Parathyroid adenoma (tissue), 2 donors: ENCODE data around the gene TMIGD1.

Source experiments
- H2AFZ ChIP-seq: fragments of 300-600 bp; sonication (generic); one replicate; pipeline ENCODE4 v1.7.0; 2017; ENCODE audit warnings: antibody characterized with exemption, mild to moderate bottlenecking
- H3K27ac ChIP-seq: fragments of 300-600 bp; sonication (generic); one replicate; pipeline ENCODE4 v1.7.0; 2017
- H3K27me3 ChIP-seq: fragments of 300-600 bp; sonication (generic); one replicate; pipeline ENCODE4 v1.7.0; 2017; ENCODE audit warnings: low read length; ENCODE audit not compliant: control insufficient read depth, insufficient read depth
- H3K36me3 ChIP-seq: fragments of 300-600 bp; sonication (generic); one replicate; pipeline ENCODE4 v1.7.0; 2017; ENCODE audit warnings: low read length; ENCODE audit not compliant: control insufficient read depth, insufficient read depth
- H3K4me1 ChIP-seq: fragments of 300-600 bp; sonication (generic); one replicate; pipeline ENCODE4 v1.7.0; 2017; ENCODE audit warnings: control low read depth
- H3K4me2 ChIP-seq: fragments of 300-600 bp; sonication (generic); one replicate; pipeline ENCODE4 v1.7.0; 2017; ENCODE audit warnings: low read length
- H3K4me3 ChIP-seq: fragments of 300-600 bp; sonication (generic); one replicate; pipeline ENCODE4 v1.7.0; 2017; ENCODE audit warnings: low read depth, low read length
- H3K79me2 ChIP-seq: fragments of 300-600 bp; sonication (generic); one replicate; pipeline ENCODE4 v1.7.0; 2017; ENCODE audit warnings: control low read depth
- H3K9ac ChIP-seq: fragments of 300-600 bp; sonication (generic); one replicate; pipeline ENCODE4 v1.7.0; 2017; ENCODE audit warnings: mild to moderate bottlenecking
- H3K9me3 ChIP-seq: fragments of 300-600 bp; sonication (generic); one replicate; pipeline ENCODE4 v1.7.0; 2017; ENCODE audit warnings: low read length; ENCODE audit not compliant: control insufficient read depth
- CTCF ChIP-seq: fragments of 300-600 bp; sonication (generic); IDR thresholded peaks from one replicate; pipeline ENCODE4 v1.7.0; 2017; ENCODE audit warnings: antibody characterized with exemption, mild to moderate bottlenecking
- donor health status: primary hyperparathyroidism.

TMIGD1 gene

GRCh38 chr17:30321314-30321713 is 12.5 kb downstream of the TMIGD1 start:
- H3K27me3 ChIP-seq, result no peaks in the 10 kb centered on the region
- no peaks in the 10 kb centered on the region for H3K36me3 ChIP-seq
- H3K9me3 ChIP-seq, result no peaks in the 10 kb centered on the region
- H3K79me2 ChIP-seq, result no peaks in the 10 kb centered on the region
- no peaks in the 10 kb centered on the region for H3K4me1 ChIP-seq
- H3K9ac ChIP-seq, result no peak overlapping the region
- H3K4me3 ChIP-seq, result no peak overlapping the region
- no peak overlapping the region for H3K4me2 ChIP-seq
- TF ChIP-seq CTCF, result no peak
- H2AFZ ChIP-seq, result no peak overlapping the region
- H3K27ac ChIP-seq, result no peak overlapping the region

GRCh38 chr17:30318155-30318554 is 15.7 kb downstream of the TMIGD1 start:
- TF ChIP-seq CTCF, result no peak
- H3K27me3 ChIP-seq, result no peaks in the 10 kb centered on the region

GRCh38 chr17:30316736-30317135 is 17.1 kb downstream of the TMIGD1 start:
- Histone ChIP-seq H3K4me2 (no peak overlapping the region), H3K4me1 (no peaks in the 10 kb centered on the region), H3K9me3 (no peaks in the 10 kb centered on the region), H3K36me3 (no peaks in the 10 kb centered on the region), H3K4me3 (no peak overlapping the region), H3K27me3 (no peaks in the 10 kb centered on the region), H3K9ac (no peak overlapping the region), H3K27ac (no peak overlapping the region), H3K79me2 (no peaks in the 10 kb centered on the region), H2AFZ (no peak overlapping the region)
- TF ChIP-seq CTCF, result no peak

More at GRCh38 chr17:30318155-30318554, 15.7 kb downstream of the TMIGD1 start:
- Histone ChIP-seq H3K79me2 (no peaks in the 10 kb centered on the region), H3K27ac (no peak overlapping the region), H3K4me3 (no peak overlapping the region), H3K36me3 (no peaks in the 10 kb centered on the region), H3K4me1 (no peaks in the 10 kb centered on the region), H2AFZ (no peak overlapping the region), H3K9ac (no peak overlapping the region), H3K9me3 (no peaks in the 10 kb centered on the region), H3K4me2 (no peak overlapping the region)

- no peak overlapping the region for H3K4me2 ChIP-seq
- H3K79me2 ChIP-seq, result no peaks in the 10 kb centered on the region
- no peak overlapping the region for H3K27ac ChIP-seq
- no peak for TF ChIP-seq CTCF
- no peaks in the 10 kb centered on the region for H3K27me3 ChIP-seq
- no peak overlapping the region for H2AFZ ChIP-seq
- no peaks in the 10 kb centered on the region for H3K9me3 ChIP-seq
- H3K36me3 ChIP-seq, result no peaks in the 10 kb centered on the region
- no peaks in the 10 kb centered on the region for H3K4me1 ChIP-seq
- no peak overlapping the region for H3K4me3 ChIP-seq
- no peak overlapping the region for H3K9ac ChIP-seq
Observed at GRCh38 chr17:30315106-30315505, 18.8 kb downstream of the TMIGD1 start.

GRCh38 chr17:30314474-30314873 is 19.4 kb downstream of the TMIGD1 start:
- Histone ChIP-seq H3K9me3 (no peaks in the 10 kb centered on the region), H3K4me3 (no peak overlapping the region), H3K36me3 (no peaks in the 10 kb centered on the region), H3K9ac (no peak overlapping the region), H3K27ac (no peak overlapping the region), H2AFZ (no peak overlapping the region), H3K27me3 (no peaks in the 10 kb centered on the region), H3K4me1 (no peaks in the 10 kb centered on the region), H3K79me2 (no peaks in the 10 kb centered on the region), H3K4me2 (no peak overlapping the region)
- no peak for TF ChIP-seq CTCF
